ENCODE results near the gene UBXN7. TPM values are rescaled to one million over a fixed set of nuclear protein-coding genes. Genes with fewer than 3 reads are reported as not detected.
"Not testable (repeated sequence)": the region's sequence is repeated elsewhere in the genome, so short reads cannot be mapped to it uniquely, and the experiment has no call there.

The UBXN7 gene
- total RNA-seq, 1 donor from 2014 or later = 57.6 TPM

- no peak overlapping the region for H3K4me3 Mint-ChIP-seq (ENCODE audit: unreplicated experiment)
- H3K27me3 Mint-ChIP-seq (ENCODE audit: low read depth) = no peaks in the 10 kb centered on the region
- DNase-seq (ENCODE audit: low spot score) = no peak
- no peak for TF ChIP-seq CTCF (IDR thresholded peaks at IDR 0.05)
- H3K4me1 Mint-ChIP-seq (ENCODE audit: low read depth) = peaks cover 6% of the 10 kb centered on the region
- no peaks in the 10 kb centered on the region for H3K9me3 Mint-ChIP-seq (ENCODE audit: low read depth)
- no peaks in the 10 kb centered on the region for H3K36me3 Mint-ChIP-seq (ENCODE audit: low read depth)
- no peak overlapping the region for H3K27ac Mint-ChIP-seq (ENCODE audit: unreplicated experiment)
Measured at GRCh38 chr3:196321162-196321561, 111.1 kb downstream of the UBXN7 start.

GRCh38 chr3:196320137-196320536 is 112.1 kb downstream of the UBXN7 start:
- Mint-ChIP-seq H3K4me3 (ENCODE audit: unreplicated experiment) (no peak overlapping the region), H3K36me3 (ENCODE audit: low read depth) (no peaks in the 10 kb centered on the region), H3K9me3 (ENCODE audit: low read depth) (no peaks in the 10 kb centered on the region), H3K27me3 (ENCODE audit: low read depth) (no peaks in the 10 kb centered on the region), H3K4me1 (ENCODE audit: low read depth) (peaks cover 6% of the 10 kb centered on the region), H3K27ac (ENCODE audit: unreplicated experiment) (no peak overlapping the region)
- no peak for TF ChIP-seq CTCF (IDR thresholded peaks at IDR 0.05)
- no peak for DNase-seq (ENCODE audit: low spot score)

- Mint-ChIP-seq H3K9me3 (ENCODE audit: low read depth) (no peaks in the 10 kb centered on the region), H3K27ac (ENCODE audit: unreplicated experiment) (peak within 1 kb of the TSS; percentile 95), H3K4me3 (ENCODE audit: unreplicated experiment) (peak within 1 kb of the TSS; percentile 93), H3K36me3 (ENCODE audit: low read depth) (peaks cover 4% of the 10 kb centered on the region), H3K27me3 (ENCODE audit: low read depth) (no peaks in the 10 kb centered on the region), H3K4me1 (ENCODE audit: low read depth) (peaks cover 6% of the 10 kb centered on the region)
- DNase-seq (ENCODE audit: low spot score) = peak; percentile 96
- no peak for TF ChIP-seq CTCF (IDR thresholded peaks at IDR 0.05)
Measured at GRCh38 chr3:196317687-196318467, 114.3 kb downstream of the UBXN7 start, which contains the start of gene DYNLT2B. Gene DYNLT2B (minus strand): TSS chr3:196318240. CDS start chr3:196318152, 88 bp downstream.

GRCh38 chr3:196316799-196317686 is 115.2 kb downstream of the UBXN7 start:
- DNase-seq (ENCODE audit: low spot score); H3K9me3 Mint-ChIP-seq (ENCODE audit: low read depth); H3K27me3 Mint-ChIP-seq (ENCODE audit: low read depth); H3K36me3 Mint-ChIP-seq (ENCODE audit: low read depth); H3K4me1 Mint-ChIP-seq (ENCODE audit: low read depth): not testable (repeated sequence)
- Mint-ChIP-seq H3K4me3 (ENCODE audit: unreplicated experiment) (peak overlapping the region; percentile 93), H3K27ac (ENCODE audit: unreplicated experiment) (peak overlapping the region; percentile 95)

- peaks cover 6% of the 10 kb centered on the region for H3K4me1 Mint-ChIP-seq (ENCODE audit: low read depth)
- TF ChIP-seq CTCF (IDR thresholded peaks at IDR 0.05) = no peak
- H3K27ac Mint-ChIP-seq (ENCODE audit: unreplicated experiment) = no peak overlapping the region
- no peak overlapping the region for H3K4me3 Mint-ChIP-seq (ENCODE audit: unreplicated experiment)
- DNase-seq (ENCODE audit: low spot score) = no peak
- peaks cover 4% of the 10 kb centered on the region for H3K36me3 Mint-ChIP-seq (ENCODE audit: low read depth)
- no peaks in the 10 kb centered on the region for H3K27me3 Mint-ChIP-seq (ENCODE audit: low read depth)
- H3K9me3 Mint-ChIP-seq (ENCODE audit: low read depth) = no peaks in the 10 kb centered on the region
Measured at GRCh38 chr3:196315821-196316220, 116.4 kb downstream of the UBXN7 start.
